Measurements from ENCODE around the gene IL31.

GRCh38 chr12:122189626-122190475, 15.8 kb upstream of the IL31 start:
- TF ChIP-seq CTCF (IDR thresholded peaks at IDR 0.05) = no peak
- TF ChIP-seq POLR2AphosphoS5 (IDR thresholded peaks at IDR 0.05) = no peak
- no peak for TF ChIP-seq EP300 (IDR thresholded peaks at IDR 0.05)

Measured in upper lobe of left lung (tissue), 4 donors.